GM18511 (cell line): ENCODE data around the gene CABLES1.
A peak's percentile ranks its signal among the peaks of the same experiment; 100 is the strongest.
"Not testable (repeated sequence)": the region's sequence is repeated elsewhere in the genome, so short reads cannot be mapped to it uniquely, and the experiment has no call there.

Experiments used
- ATAC-seq: cut with Tn5 transposase; IDR thresholded peaks from one replicate; pipeline ENCODE4 v1.9.1; 2021; ENCODE audit warnings: mild to moderate bottlenecking, moderate library complexity; ENCODE audit not compliant: unreplicated experiment

Gene CABLES1

GRCh38 chr18:23259701-23260681 is 124.7 kb downstream of the CABLES1 start:
- ATAC-seq = peak; percentile 81

- no peak for ATAC-seq
Observed at GRCh38 chr18:23260926-23261590, 125.8 kb downstream of the CABLES1 start.

GRCh38 chr18:23263551-23264235 is 128.4 kb downstream of the CABLES1 start:
- ATAC-seq = no peak

GRCh38 chr18:23265682-23266399 is 130.6 kb downstream of the CABLES1 start:
- ATAC-seq = no peak

- peak; percentile 82 for ATAC-seq
Observed at GRCh38 chr18:23266717-23267446, 131.6 kb downstream of the CABLES1 start.

- ATAC-seq = no peak
Observed at GRCh38 chr18:23267447-23267776, 132.1 kb downstream of the CABLES1 start.

GRCh38 chr18:23268641-23269040 is 133.4 kb downstream of the CABLES1 start:
- no peak for ATAC-seq

- ATAC-seq = not testable (repeated sequence)
Observed at GRCh38 chr18:23269068-23269467, 133.8 kb downstream of the CABLES1 start.

- no peak for ATAC-seq
Observed at GRCh38 chr18:23269928-23270327, 134.6 kb downstream of the CABLES1 start.

- no peak for ATAC-seq
Observed at GRCh38 chr18:23270986-23271680, 135.8 kb downstream of the CABLES1 start.

GRCh38 chr18:23272498-23273232 is 137.4 kb downstream of the CABLES1 start:
- no peak for ATAC-seq

GRCh38 chr18:23273443-23273966 is 138.2 kb downstream of the CABLES1 start:
- no peak for ATAC-seq

- no peak for ATAC-seq
Observed at GRCh38 chr18:23274638-23275482, 139.6 kb downstream of the CABLES1 start.

GRCh38 chr18:23276451-23276850 is 141.2 kb downstream of the CABLES1 start:
- ATAC-seq = no peak

GRCh38 chr18:23277399-23277798 is 142.1 kb downstream of the CABLES1 start:
- no peak for ATAC-seq

- ATAC-seq = no peak
Observed at GRCh38 chr18:23279931-23280330, 144.6 kb downstream of the CABLES1 start.

- no peak for ATAC-seq
Observed at GRCh38 chr18:23280844-23281243, 145.6 kb downstream of the CABLES1 start.
